GM23338 (cell line): ENCODE results near the gene ENTPD8. TPM values are rescaled to one million over a fixed set of nuclear protein-coding genes. Genes with fewer than 3 reads are reported as not detected.

ENCODE experiments used
- ATAC-seq: fragments of 200-7000 bp; cut with Tn5 transposase; 3 replicates; pipeline ENCODE4 v1.9.1; 2020
- DNase-seq: peaks from one replicate; pipeline ENCODE4 v3.0.0-alpha.2; 2015; ENCODE audit warnings: low spot score
- H2AFZ ChIP-seq: fragments of 200-600 bp; sonication (generic); 2 replicates; pipeline ENCODE4 v1.8.0; 2016; ENCODE audit warnings: antibody characterized with exemption, mild to moderate bottlenecking, moderate library complexity
- H3F3A ChIP-seq: fragments of 200-600 bp; sonication (generic); replicated peaks from 2 replicates; pipeline ENCODE4 v1.8.0; 2017; ENCODE audit warnings: antibody characterized with exemption, mixed run types, low read depth
- H3K27ac ChIP-seq: fragments of 200-600 bp; sonication (generic); 2 replicates; pipeline ENCODE4 v1.6.1; 2016; ENCODE audit warnings: low read depth
- H3K27me3 ChIP-seq: fragments of 200-600 bp; sonication (generic); 2 replicates; pipeline ENCODE4 v1.8.0; 2016; ENCODE audit warnings: mild to moderate bottlenecking, mixed run types, moderate library complexity; ENCODE audit not compliant: insufficient read depth
- H3K36me3 ChIP-seq: fragments of 200-600 bp; sonication (generic); 2 replicates; pipeline ENCODE4 v1.8.0; 2016; ENCODE audit warnings: mild to moderate bottlenecking; ENCODE audit not compliant: insufficient read depth
- H3K4me1 ChIP-seq: fragments of 200-600 bp; sonication (generic); 2 replicates; pipeline ENCODE4 v1.8.0; 2016; ENCODE audit warnings: mild to moderate bottlenecking, moderate library complexity; ENCODE audit not compliant: insufficient read depth
- H3K4me2 ChIP-seq: fragments of 200-600 bp; sonication (generic); 2 replicates; pipeline ENCODE4 v1.7.1; 2017; ENCODE audit warnings: mixed run types
- H3K4me3 ChIP-seq: fragments of 200-600 bp; sonication (generic); 2 replicates; pipeline ENCODE4 v1.6.1; 2016; ENCODE audit warnings: mixed run types
- H3K79me2 ChIP-seq: fragments of 200-600 bp; sonication (generic); replicated peaks from 2 replicates; pipeline ENCODE4 v1.8.0; 2017; ENCODE audit warnings: mild to moderate bottlenecking; ENCODE audit not compliant: insufficient read depth
- H3K9me2 ChIP-seq: fragments of 200-600 bp; sonication (generic); 2 replicates; pipeline ENCODE4 v1.8.0; 2017; ENCODE audit not compliant: insufficient read depth
- H4K20me1 ChIP-seq: fragments of 200-600 bp; sonication (generic); replicated peaks from 2 replicates; pipeline ENCODE4 v1.8.0; 2017; ENCODE audit warnings: mild to moderate bottlenecking; ENCODE audit not compliant: insufficient read depth
- H3K27ac Mint-ChIP-seq: 2 replicates; pipeline ENCODE4 v1.8.0; 2020; ENCODE audit warnings: inconsistent platforms, mild to moderate bottlenecking, moderate library complexity, mixed read lengths
- H3K27me3 Mint-ChIP-seq: 3 replicates; pipeline ENCODE4 v1.8.0; 2022; ENCODE audit warnings: low read depth, mild to moderate bottlenecking, moderate library complexity, mixed read lengths, inconsistent platforms; ENCODE audit not compliant: insufficient read depth, poor library complexity
- H3K36me3 Mint-ChIP-seq: 3 replicates; pipeline ENCODE4 v1.8.0; 2021; ENCODE audit warnings: low read depth, mild to moderate bottlenecking, inconsistent platforms, moderate library complexity, mixed read lengths
- H3K4me1 Mint-ChIP-seq: 3 replicates; pipeline ENCODE4 v1.8.0; 2020; ENCODE audit warnings: mild to moderate bottlenecking, inconsistent platforms, mixed read lengths
- H3K4me3 Mint-ChIP-seq: 3 replicates; pipeline ENCODE4 v1.8.0; 2021; ENCODE audit warnings: moderate library complexity, mild to moderate bottlenecking, inconsistent platforms, mixed read lengths
- H3K9me3 Mint-ChIP-seq: 3 replicates; pipeline ENCODE4 v1.8.0; 2020; ENCODE audit warnings: moderate library complexity, mild to moderate bottlenecking, inconsistent platforms, mixed read lengths
- CTCF ChIP-seq, 2 experiments: fragments of 200-600 bp in 1 of 2; sonication (generic) in 1 of 2; conservative IDR thresholded peaks; 2 replicates each; pipeline versions ENCODE4 v1.5.1 to v1.6.1; 2016 to 2017; ENCODE audit warnings: antibody characterized with exemption in 2 of 2, low read depth in 2 of 2, mild to moderate bottlenecking in 2 of 2, moderate library complexity in 1 of 2
- NANOG ChIP-seq: IDR thresholded peaks from 2 replicates; pipeline ENCODE4 v1.6.1; 2016; ENCODE audit warnings: antibody characterized with exemption, borderline replicate concordance
- polyA plus RNA-seq: library from polyadenylated mRNA; unstranded; fragments of >200 nt; fragmentation: Nextera tagmentation; extraction: Ambion mirVana; gene quantifications from 2 replicates; pipeline ENCODE4 v1.2.1, GENCODE V29; 2016
- total RNA-seq: library from RNA; depleted of rRNA; stranded (reverse); fragments of >200 nt; shearing (Covaris generic); gene quantifications from 2 replicates; pipeline ENCODE4 v1.2.3, GENCODE V29; 2014
- TF ChIP-seq, protein P1 (sequence below): IDR thresholded peaks from one replicate; pipeline ENCODE4 v1.6.1; 2018; ENCODE audit warnings: antibody characterized with exemption; ENCODE audit not compliant: unreplicated experiment
- TF ChIP-seq, protein P2 (sequence below): fragments of 250-450 bp; sonication (Bioruptor Pico); IDR thresholded peaks from 2 replicates; pipeline ENCODE4 v1.5.0; 2020; ENCODE audit warnings: mild to moderate bottlenecking, moderate library complexity

Gene ENTPD8
- total and polyA plus RNA-seq, 2 experiments from 2014 or later = 0.42 to 0.89 TPM

- Mint-ChIP-seq H3K27ac (no peak overlapping the region), H3K4me1 (no peaks in the 10 kb centered on the region; the same call in 2 of the 3 replicates), H3K27me3 (peaks cover 6% of the 10 kb centered on the region), H3K36me3 (no peaks in the 10 kb centered on the region), H3K9me3 (peaks cover 5% of the 10 kb centered on the region; the same call in 2 of the 3 replicates), H3K4me3 (no peak overlapping the region)
- no peak overlapping the region for H3K27ac ChIP-seq
- DNase-seq (no peak), ATAC-seq (no peak)
- H3K27me3 ChIP-seq = no peaks in the 10 kb centered on the region
- H3K4me1 ChIP-seq = no peaks in the 10 kb centered on the region
- H3F3A ChIP-seq = no peaks in the 10 kb centered on the region
- H2AFZ ChIP-seq = no peak overlapping the region
- H3K36me3 ChIP-seq = no peaks in the 10 kb centered on the region
- H3K4me3 ChIP-seq = no peak overlapping the region
- H4K20me1 ChIP-seq = no peaks in the 10 kb centered on the region
- no peaks in the 10 kb centered on the region for H3K9me2 ChIP-seq
- TF ChIP-seq, protein P1, sequence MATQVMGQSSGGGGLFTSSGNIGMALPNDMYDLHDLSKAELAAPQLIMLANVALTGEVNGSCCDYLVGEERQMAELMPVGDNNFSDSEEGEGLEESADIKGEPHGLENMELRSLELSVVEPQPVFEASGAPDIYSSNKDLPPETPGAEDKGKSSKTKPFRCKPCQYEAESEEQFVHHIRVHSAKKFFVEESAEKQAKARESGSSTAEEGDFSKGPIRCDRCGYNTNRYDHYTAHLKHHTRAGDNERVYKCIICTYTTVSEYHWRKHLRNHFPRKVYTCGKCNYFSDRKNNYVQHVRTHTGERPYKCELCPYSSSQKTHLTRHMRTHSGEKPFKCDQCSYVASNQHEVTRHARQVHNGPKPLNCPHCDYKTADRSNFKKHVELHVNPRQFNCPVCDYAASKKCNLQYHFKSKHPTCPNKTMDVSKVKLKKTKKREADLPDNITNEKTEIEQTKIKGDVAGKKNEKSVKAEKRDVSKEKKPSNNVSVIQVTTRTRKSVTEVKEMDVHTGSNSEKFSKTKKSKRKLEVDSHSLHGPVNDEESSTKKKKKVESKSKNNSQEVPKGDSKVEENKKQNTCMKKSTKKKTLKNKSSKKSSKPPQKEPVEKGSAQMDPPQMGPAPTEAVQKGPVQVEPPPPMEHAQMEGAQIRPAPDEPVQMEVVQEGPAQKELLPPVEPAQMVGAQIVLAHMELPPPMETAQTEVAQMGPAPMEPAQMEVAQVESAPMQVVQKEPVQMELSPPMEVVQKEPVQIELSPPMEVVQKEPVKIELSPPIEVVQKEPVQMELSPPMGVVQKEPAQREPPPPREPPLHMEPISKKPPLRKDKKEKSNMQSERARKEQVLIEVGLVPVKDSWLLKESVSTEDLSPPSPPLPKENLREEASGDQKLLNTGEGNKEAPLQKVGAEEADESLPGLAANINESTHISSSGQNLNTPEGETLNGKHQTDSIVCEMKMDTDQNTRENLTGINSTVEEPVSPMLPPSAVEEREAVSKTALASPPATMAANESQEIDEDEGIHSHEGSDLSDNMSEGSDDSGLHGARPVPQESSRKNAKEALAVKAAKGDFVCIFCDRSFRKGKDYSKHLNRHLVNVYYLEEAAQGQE = no peak
- TF ChIP-seq CTCF (conservative IDR thresholded peaks at IDR 0.05; ENCODE audit: low read depth in 2 of 2) = no peak
- TF ChIP-seq NANOG = no peak
- TF ChIP-seq, protein P2, sequence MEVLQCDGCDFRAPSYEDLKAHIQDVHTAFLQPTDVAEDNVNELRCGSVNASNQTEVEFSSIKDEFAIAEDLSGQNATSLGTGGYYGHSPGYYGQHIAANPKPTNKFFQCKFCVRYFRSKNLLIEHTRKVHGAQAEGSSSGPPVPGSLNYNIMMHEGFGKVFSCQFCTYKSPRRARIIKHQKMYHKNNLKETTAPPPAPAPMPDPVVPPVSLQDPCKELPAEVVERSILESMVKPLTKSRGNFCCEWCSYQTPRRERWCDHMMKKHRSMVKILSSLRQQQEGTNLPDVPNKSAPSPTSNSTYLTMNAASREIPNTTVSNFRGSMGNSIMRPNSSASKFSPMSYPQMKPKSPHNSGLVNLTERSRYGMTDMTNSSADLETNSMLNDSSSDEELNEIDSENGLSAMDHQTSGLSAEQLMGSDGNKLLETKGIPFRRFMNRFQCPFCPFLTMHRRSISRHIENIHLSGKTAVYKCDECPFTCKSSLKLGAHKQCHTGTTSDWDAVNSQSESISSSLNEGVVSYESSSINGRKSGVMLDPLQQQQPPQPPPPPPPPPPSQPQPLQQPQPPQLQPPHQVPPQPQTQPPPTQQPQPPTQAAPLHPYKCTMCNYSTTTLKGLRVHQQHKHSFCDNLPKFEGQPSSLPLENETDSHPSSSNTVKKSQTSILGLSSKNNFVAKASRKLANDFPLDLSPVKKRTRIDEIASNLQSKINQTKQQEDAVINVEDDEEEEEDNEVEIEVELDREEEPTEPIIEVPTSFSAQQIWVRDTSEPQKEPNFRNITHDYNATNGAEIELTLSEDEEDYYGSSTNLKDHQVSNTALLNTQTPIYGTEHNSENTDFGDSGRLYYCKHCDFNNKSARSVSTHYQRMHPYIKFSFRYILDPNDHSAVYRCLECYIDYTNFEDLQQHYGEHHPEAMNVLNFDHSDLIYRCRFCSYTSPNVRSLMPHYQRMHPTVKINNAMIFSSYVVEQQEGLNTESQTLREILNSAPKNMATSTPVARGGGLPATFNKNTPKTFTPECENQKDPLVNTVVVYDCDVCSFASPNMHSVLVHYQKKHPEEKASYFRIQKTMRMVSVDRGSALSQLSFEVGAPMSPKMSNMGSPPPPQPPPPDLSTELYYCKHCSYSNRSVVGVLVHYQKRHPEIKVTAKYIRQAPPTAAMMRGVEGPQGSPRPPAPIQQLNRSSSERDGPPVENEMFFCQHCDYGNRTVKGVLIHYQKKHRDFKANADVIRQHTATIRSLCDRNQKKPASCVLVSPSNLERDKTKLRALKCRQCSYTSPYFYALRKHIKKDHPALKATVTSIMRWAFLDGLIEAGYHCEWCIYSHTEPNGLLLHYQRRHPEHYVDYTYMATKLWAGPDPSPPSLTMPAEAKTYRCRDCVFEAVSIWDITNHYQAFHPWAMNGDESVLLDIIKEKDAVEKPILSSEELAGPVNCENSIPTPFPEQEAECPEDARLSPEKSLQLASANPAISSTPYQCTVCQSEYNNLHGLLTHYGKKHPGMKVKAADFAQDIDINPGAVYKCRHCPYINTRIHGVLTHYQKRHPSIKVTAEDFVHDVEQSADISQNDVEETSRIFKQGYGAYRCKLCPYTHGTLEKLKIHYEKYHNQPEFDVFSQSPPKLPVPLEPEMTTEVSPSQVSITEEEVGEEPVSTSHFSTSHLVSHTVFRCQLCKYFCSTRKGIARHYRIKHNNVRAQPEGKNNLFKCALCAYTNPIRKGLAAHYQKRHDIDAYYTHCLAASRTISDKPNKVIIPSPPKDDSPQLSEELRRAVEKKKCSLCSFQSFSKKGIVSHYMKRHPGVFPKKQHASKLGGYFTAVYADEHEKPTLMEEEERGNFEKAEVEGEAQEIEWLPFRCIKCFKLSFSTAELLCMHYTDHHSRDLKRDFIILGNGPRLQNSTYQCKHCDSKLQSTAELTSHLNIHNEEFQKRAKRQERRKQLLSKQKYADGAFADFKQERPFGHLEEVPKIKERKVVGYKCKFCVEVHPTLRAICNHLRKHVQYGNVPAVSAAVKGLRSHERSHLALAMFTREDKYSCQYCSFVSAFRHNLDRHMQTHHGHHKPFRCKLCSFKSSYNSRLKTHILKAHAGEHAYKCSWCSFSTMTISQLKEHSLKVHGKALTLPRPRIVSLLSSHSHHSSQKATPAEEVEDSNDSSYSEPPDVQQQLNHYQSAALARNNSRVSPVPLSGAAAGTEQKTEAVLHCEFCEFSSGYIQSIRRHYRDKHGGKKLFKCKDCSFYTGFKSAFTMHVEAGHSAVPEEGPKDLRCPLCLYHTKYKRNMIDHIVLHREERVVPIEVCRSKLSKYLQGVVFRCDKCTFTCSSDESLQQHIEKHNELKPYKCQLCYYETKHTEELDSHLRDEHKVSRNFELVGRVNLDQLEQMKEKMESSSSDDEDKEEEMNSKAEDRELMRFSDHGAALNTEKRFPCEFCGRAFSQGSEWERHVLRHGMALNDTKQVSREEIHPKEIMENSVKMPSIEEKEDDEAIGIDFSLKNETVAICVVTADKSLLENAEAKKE (CRISPR knock-in tag) = no peak
- no peak overlapping the region for H3K4me2 ChIP-seq
- H3K79me2 ChIP-seq = no peaks in the 10 kb centered on the region
These were observed 47.1 kb upstream of the ENTPD8 start for GRCh38 chr9:137488327-137488653.
